Omental fat pad (tissue), 4 donors: ENCODE data around the gene KBTBD4. TPM values are rescaled to one million over a fixed set of nuclear protein-coding genes. Genes with fewer than 3 reads are reported as not detected.
"Not testable (repeated sequence)": the region's sequence is repeated elsewhere in the genome, so short reads cannot be mapped to it uniquely, and the experiment has no call there.

Experiments
- ATAC-seq: fragments of 150-250 bp; one replicate; pipeline ENCODE4 v1.9.1; 2016; ENCODE audit warnings: mild to moderate bottlenecking, moderate library complexity; ENCODE audit not compliant: low FRiP score
- DNase-seq: peaks from one replicate; pipeline ENCODE4 v3.0.0-alpha.2; 2019; ENCODE audit warnings: low spot score
- CTCF ChIP-seq, 3 donors: fragments of 450-650 bp; IDR thresholded peaks; one replicate each; pipeline ENCODE4 v1.5.1; 2016 to 2017; ENCODE audit warnings: antibody characterized with exemption in 3 of 3, mild to moderate bottlenecking in 3 of 3, moderate library complexity in 2 of 3
- total RNA-seq, 4 donors: library from RNA; depleted of rRNA; stranded (reverse); fragments of >200 nt; gene quantifications; one replicate each; pipeline ENCODE4 v1.1.0, GENCODE V29; 2016

Gene KBTBD4
- total RNA-seq, 4 donors from 2014 or later, result 12.4 to 18.7 (median 16.7) TPM

- TF ChIP-seq CTCF (IDR thresholded peaks at IDR 0.05), result no peak
- DNase-seq, result no peak
- no peak for ATAC-seq
Measured at GRCh38 chr11:47564933-47565339, 13.8 kb downstream of the KBTBD4 start.

- not testable (repeated sequence) for ATAC-seq, DNase-seq
Measured at GRCh38 chr11:47564366-47564765, 14.4 kb downstream of the KBTBD4 start.

GRCh38 chr11:47562393-47562792 is 16.4 kb downstream of the KBTBD4 start:
- not testable (repeated sequence) for ATAC-seq, DNase-seq

GRCh38 chr11:47560426-47560825 is 18.3 kb downstream of the KBTBD4 start:
- TF ChIP-seq CTCF (IDR thresholded peaks at IDR 0.05), result no peak
- ATAC-seq, result no peak
- no peak for DNase-seq

- no peak for ATAC-seq
- TF ChIP-seq CTCF (IDR thresholded peaks at IDR 0.05), result no peak
Measured at GRCh38 chr11:47558695-47559094, 20.1 kb downstream of the KBTBD4 start.

GRCh38 chr11:47557004-47557403 is 21.8 kb downstream of the KBTBD4 start:
- not testable (repeated sequence) for DNase-seq

More at GRCh38 chr11:47558695-47559094, 20.1 kb downstream of the KBTBD4 start:
- no peak for DNase-seq

GRCh38 chr11:47553406-47553743 is 25.4 kb downstream of the KBTBD4 start:
- DNase-seq (no peak), ATAC-seq (peak; percentile 11)
- TF ChIP-seq CTCF (IDR thresholded peaks at IDR 0.05), result no peak

More at GRCh38 chr11:47557004-47557403, 21.8 kb downstream of the KBTBD4 start:
- not testable (repeated sequence) for ATAC-seq

GRCh38 chr11:47552566-47553405 is 26.0 kb downstream of the KBTBD4 start, which contains the start of gene CELF1:
Gene CELF1, minus strand, starts transcription at chr11:47553132. Its CDS starts 53,609 bp downstream, at chr11:47499523.
- peak; percentile 98 for ATAC-seq
- peak; percentile 75 for DNase-seq
- peak in 2 of 3 donors; percentile 67 to 86 for TF ChIP-seq CTCF (IDR thresholded peaks at IDR 0.05)
